ENCODE measurements around the gene GDPGP1.

Gene GDPGP1

DNA sequence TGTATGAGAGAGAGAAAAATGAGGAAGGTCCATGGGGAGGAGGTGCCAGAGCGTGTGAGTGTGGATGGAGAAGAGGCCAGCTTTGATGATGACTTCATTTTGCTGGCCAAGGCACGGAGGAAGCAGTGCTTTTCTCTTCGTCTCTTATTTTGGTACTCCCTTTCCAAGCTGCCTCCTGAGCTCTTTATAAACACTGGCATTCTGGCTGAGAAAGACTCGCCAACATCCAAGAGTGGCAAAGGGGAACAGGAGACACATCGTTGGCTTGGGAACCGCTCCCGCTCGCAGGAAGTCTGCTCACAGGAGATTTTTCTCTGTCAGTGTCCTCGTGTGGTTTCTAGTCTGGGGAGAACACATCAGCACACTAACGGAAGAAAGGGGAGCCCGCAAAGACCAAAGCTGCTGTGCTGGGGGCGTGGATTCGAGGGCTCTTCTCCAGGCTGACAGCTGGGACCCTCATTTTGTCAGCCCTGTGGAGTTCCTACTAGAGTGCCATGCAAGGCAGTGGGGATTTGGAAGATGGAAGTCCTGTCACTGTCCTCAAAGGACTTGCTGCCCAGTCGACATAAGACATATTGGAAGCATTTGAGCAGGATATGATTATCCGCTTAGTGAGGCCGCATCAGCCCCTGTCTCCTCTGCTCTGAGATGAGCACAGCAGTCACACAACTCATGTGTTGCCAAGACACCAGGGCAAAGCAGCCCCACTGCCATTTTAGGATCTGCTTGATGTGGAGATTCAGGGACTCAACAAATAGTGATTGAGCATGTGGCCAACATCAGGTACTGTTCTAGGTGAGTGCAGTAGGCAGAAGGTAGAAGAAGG, 40.8 kb upstream of the GDPGP1 start:
- TF ChIP-seq TEAD4 (IDR thresholded peaks at IDR 0.05): no peak
- TF ChIP-seq FOXM1 (IDR thresholded peaks at IDR 0.05; ENCODE audit: borderline replicate concordance, low read depth): no peak
- no peak for TF ChIP-seq RAD21 (IDR thresholded peaks at IDR 0.05; ENCODE audit: low read depth)
- TF ChIP-seq EP300 (IDR thresholded peaks at IDR 0.05; ENCODE audit: borderline replicate concordance): no peak
- TF ChIP-seq ZBTB7A (IDR thresholded peaks at IDR 0.05; ENCODE audit: low read depth): no peak
- no peak for TF ChIP-seq TAF1 (IDR thresholded peaks at IDR 0.05; ENCODE audit: low read depth)
- no peak for TF ChIP-seq TCF12 (IDR thresholded peaks at IDR 0.05; ENCODE audit: low read depth)

DNA sequence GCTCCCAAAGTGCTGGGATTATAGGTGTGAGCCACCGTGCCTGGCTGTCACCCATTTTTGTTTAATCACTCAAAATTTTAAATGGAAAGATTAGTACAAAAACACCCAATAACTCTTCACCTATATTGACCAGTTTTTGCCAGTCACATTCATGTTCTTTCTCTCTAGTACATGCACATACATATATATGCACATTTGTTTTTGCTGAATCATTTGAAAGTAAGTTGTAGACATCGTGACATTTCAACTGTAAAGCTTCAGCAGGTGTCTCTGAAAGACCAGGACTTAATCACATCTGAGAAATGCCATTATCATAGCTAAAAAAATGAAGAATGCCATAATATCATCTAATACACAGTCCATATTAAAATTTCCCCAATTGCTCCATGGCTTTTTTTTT, 39.4 kb upstream of the GDPGP1 start:
- TF ChIP-seq EGR1 (IDR thresholded peaks at IDR 0.05) (no peak), TEAD4 (IDR thresholded peaks at IDR 0.05) (no peak), CEBPB (IDR thresholded peaks at IDR 0.05) (no peak), NFIC (IDR thresholded peaks at IDR 0.05) (no peak), ZBTB7A (IDR thresholded peaks at IDR 0.05; ENCODE audit: low read depth) (no peak), YY1 (IDR thresholded peaks at IDR 0.05; ENCODE audit: low read depth) (no peak), CREB1 (IDR thresholded peaks at IDR 0.05; ENCODE audit: low read depth) (no peak), EP300 (IDR thresholded peaks at IDR 0.05; ENCODE audit: borderline replicate concordance) (no peak), FOXM1 (IDR thresholded peaks at IDR 0.05; ENCODE audit: borderline replicate concordance, low read depth) (no peak), RAD21 (IDR thresholded peaks at IDR 0.05; ENCODE audit: low read depth) (no peak), TCF12 (IDR thresholded peaks at IDR 0.05; ENCODE audit: low read depth) (no peak), TAF1 (IDR thresholded peaks at IDR 0.05; ENCODE audit: low read depth) (no peak)
- TF ChIP-seq, protein P1, sequence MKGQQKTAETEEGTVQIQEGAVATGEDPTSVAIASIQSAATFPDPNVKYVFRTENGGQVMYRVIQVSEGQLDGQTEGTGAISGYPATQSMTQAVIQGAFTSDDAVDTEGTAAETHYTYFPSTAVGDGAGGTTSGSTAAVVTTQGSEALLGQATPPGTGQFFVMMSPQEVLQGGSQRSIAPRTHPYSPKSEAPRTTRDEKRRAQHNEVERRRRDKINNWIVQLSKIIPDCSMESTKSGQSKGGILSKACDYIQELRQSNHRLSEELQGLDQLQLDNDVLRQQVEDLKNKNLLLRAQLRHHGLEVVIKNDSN (IDR thresholded peaks at IDR 0.05): no peak
- TF ChIP-seq, protein P2, sequence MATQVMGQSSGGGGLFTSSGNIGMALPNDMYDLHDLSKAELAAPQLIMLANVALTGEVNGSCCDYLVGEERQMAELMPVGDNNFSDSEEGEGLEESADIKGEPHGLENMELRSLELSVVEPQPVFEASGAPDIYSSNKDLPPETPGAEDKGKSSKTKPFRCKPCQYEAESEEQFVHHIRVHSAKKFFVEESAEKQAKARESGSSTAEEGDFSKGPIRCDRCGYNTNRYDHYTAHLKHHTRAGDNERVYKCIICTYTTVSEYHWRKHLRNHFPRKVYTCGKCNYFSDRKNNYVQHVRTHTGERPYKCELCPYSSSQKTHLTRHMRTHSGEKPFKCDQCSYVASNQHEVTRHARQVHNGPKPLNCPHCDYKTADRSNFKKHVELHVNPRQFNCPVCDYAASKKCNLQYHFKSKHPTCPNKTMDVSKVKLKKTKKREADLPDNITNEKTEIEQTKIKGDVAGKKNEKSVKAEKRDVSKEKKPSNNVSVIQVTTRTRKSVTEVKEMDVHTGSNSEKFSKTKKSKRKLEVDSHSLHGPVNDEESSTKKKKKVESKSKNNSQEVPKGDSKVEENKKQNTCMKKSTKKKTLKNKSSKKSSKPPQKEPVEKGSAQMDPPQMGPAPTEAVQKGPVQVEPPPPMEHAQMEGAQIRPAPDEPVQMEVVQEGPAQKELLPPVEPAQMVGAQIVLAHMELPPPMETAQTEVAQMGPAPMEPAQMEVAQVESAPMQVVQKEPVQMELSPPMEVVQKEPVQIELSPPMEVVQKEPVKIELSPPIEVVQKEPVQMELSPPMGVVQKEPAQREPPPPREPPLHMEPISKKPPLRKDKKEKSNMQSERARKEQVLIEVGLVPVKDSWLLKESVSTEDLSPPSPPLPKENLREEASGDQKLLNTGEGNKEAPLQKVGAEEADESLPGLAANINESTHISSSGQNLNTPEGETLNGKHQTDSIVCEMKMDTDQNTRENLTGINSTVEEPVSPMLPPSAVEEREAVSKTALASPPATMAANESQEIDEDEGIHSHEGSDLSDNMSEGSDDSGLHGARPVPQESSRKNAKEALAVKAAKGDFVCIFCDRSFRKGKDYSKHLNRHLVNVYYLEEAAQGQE (IDR thresholded peaks at IDR 0.05; ENCODE audit: low read depth): no peak
- TF ChIP-seq, protein P3, sequence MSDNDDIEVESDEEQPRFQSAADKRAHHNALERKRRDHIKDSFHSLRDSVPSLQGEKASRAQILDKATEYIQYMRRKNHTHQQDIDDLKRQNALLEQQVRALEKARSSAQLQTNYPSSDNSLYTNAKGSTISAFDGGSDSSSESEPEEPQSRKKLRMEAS (IDR thresholded peaks at IDR 0.05): no peak

DNA sequence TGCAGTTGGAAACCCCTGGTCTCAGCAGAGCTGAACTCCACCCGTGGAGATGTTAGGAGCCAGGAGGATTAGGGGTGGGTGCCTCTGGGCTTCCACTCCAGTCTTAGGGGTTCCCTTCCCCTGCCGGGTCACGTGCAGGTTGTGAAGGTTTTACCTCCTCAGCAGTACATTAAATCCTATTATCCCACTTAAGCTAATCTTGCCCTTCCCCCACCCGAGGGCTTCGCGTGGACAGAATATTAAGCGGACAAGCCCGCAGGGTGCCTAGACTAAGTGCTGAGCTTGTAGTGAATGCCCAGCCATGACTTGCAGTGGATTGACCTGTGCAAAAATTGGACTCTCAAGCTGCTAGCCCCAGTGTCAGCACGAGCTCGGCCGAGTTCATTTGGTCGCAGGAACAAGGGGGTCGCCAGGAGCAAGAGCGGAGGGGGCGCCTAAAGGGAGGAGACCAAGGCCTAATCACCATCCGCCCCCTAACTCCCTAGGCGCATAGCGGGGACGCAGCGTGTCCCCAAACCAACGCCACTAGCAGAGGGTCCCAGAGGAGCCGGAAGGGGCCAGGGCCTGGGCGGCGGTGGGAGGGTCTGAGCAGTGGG, 33.4 kb upstream of the GDPGP1 start:
- TF ChIP-seq, protein P1 (IDR thresholded peaks at IDR 0.05): 0 out of 2 replicates have a peak, but pooled peaks have one; percentile 21
- no peak for TF ChIP-seq CREB1 (IDR thresholded peaks at IDR 0.05; ENCODE audit: low read depth)

DNA sequence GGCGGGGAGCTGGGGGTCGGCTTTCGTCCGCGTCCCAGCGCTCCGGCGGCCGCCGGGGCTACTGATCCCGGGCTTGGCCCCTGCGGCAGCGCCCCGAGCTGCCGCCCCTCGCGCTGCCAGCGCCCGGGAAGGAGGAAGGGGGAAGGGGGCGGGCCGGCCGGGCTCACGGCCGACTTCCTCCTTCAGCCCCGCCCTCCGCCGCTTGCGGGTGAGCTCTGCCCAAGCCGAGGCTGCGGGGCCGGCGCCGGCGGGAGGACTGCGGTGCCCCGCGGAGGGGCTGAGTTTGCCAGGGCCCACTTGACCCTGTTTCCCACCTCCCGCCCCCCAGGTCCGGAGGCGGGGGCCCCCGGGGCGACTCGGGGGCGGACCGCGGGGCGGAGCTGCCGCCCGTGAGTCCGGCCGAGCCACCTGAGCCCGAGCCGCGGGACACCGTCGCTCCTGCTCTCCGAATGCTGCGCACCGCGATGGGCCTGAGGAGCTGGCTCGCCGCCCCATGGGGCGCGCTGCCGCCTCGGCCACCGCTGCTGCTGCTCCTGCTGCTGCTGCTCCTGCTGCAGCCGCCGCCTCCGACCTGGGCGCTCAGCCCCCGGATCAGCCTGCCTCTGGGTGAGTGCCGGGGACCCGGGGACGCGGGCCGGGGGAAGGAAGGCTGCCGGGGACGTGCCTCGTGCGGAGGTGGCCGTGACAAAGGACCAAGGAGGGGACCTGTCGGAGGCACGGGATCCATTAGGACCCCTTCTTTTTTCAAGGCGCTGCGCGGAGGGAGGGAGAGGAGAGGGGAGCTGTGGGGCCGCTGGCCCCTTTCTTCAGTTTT, 32.7 kb upstream of the GDPGP1 start, which contains the start of gene SEMA4B:
Gene SEMA4B, plus strand, starts transcription at position 201 of the 814 bp plus-strand sequence. Its CDS starts 249 bp downstream, at position 450.
- TF ChIP-seq, protein P1 (IDR thresholded peaks at IDR 0.05): no peak
- TF ChIP-seq EP300 (IDR thresholded peaks at IDR 0.05; ENCODE audit: borderline replicate concordance) (no peak), NFIC (IDR thresholded peaks at IDR 0.05) (no peak), TCF12 (IDR thresholded peaks at IDR 0.05; ENCODE audit: low read depth) (no peak; the same call in 1 of the 2 replicates), CREB1 (IDR thresholded peaks at IDR 0.05; ENCODE audit: low read depth) (no peak), CEBPB (IDR thresholded peaks at IDR 0.05) (no peak), TAF1 (IDR thresholded peaks at IDR 0.05; ENCODE audit: low read depth) (no peak; the same call in none of the 2 replicates), TEAD4 (IDR thresholded peaks at IDR 0.05) (0 out of 2 replicates have a peak, but pooled peaks have one; percentile 12), FOXM1 (IDR thresholded peaks at IDR 0.05; ENCODE audit: borderline replicate concordance, low read depth) (no peak), YY1 (IDR thresholded peaks at IDR 0.05; ENCODE audit: low read depth) (no peak), ZBTB7A (IDR thresholded peaks at IDR 0.05; ENCODE audit: low read depth) (peak; percentile 73), EGR1 (IDR thresholded peaks at IDR 0.05) (peak; percentile 53; the same call in 1 of the 2 replicates), RAD21 (IDR thresholded peaks at IDR 0.05; ENCODE audit: low read depth) (no peak)
- TF ChIP-seq, protein P3 (IDR thresholded peaks at IDR 0.05): peak; percentile 54
- TF ChIP-seq, protein P2 (IDR thresholded peaks at IDR 0.05; ENCODE audit: low read depth): no peak

Measured in Ishikawa (cell line).